ENCODE measurements around the gene HRG. TPM values are rescaled to one million over a fixed set of nuclear protein-coding genes. Genes with fewer than 3 reads are reported as not detected.

Gene HRG
- total and polyA plus RNA-seq, 2 experiments from 2014 or later = not detected

DNA sequence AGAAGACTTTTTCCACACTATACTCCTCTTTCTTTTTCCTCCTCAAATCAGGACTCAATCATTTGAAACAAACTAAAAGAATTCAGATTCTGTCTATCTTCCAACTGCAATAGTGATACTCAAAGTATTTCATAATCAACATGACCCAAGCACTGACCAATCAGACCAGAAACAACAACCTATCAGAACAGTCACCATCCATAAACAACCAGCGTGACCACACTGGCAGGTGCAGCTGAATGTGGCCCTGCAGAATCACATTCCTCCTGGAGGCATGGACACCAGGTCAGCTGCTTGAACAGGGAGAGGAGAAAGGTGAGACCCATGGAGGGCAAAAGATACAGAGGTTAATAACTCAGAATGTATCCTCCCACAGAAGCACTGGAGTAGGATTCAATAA lies 13.3 kb downstream of the HRG start:
- TF ChIP-seq JUNB (IDR thresholded peaks at IDR 0.05; ENCODE audit: unreplicated experiment) (no peak), EZH2 (IDR thresholded peaks at IDR 0.05; ENCODE audit: low read depth, unreplicated experiment) (no peak), STAT1 (IDR thresholded peaks at IDR 0.05; ENCODE audit: unreplicated experiment) (no peak), NANOG (IDR thresholded peaks at IDR 0.05; ENCODE audit: borderline replicate concordance) (no peak), CREB1 (CRISPR knock-in tag; IDR thresholded peaks at IDR 0.05; ENCODE audit: low read depth) (no peak), ZNF331 (CRISPR knock-in tag; IDR thresholded peaks at IDR 0.05; ENCODE audit: low read depth) (no peak), EZH2phosphoT487 (IDR thresholded peaks at IDR 0.05; ENCODE audit: unreplicated experiment) (no peak)
- TF ChIP-seq, protein P1, sequence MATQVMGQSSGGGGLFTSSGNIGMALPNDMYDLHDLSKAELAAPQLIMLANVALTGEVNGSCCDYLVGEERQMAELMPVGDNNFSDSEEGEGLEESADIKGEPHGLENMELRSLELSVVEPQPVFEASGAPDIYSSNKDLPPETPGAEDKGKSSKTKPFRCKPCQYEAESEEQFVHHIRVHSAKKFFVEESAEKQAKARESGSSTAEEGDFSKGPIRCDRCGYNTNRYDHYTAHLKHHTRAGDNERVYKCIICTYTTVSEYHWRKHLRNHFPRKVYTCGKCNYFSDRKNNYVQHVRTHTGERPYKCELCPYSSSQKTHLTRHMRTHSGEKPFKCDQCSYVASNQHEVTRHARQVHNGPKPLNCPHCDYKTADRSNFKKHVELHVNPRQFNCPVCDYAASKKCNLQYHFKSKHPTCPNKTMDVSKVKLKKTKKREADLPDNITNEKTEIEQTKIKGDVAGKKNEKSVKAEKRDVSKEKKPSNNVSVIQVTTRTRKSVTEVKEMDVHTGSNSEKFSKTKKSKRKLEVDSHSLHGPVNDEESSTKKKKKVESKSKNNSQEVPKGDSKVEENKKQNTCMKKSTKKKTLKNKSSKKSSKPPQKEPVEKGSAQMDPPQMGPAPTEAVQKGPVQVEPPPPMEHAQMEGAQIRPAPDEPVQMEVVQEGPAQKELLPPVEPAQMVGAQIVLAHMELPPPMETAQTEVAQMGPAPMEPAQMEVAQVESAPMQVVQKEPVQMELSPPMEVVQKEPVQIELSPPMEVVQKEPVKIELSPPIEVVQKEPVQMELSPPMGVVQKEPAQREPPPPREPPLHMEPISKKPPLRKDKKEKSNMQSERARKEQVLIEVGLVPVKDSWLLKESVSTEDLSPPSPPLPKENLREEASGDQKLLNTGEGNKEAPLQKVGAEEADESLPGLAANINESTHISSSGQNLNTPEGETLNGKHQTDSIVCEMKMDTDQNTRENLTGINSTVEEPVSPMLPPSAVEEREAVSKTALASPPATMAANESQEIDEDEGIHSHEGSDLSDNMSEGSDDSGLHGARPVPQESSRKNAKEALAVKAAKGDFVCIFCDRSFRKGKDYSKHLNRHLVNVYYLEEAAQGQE (IDR thresholded peaks at IDR 0.05; ENCODE audit: unreplicated experiment) = no peak
- Histone ChIP-seq H3K9me2 (ENCODE audit: insufficient read depth) (peaks cover 26% of the 10 kb centered on the region), H3K79me2 (replicated peaks; ENCODE audit: insufficient read depth) (no peaks in the 10 kb centered on the region), H3K36me3 (ENCODE audit: insufficient read depth) (no peaks in the 10 kb centered on the region), H3F3A (replicated peaks; ENCODE audit: low read depth) (no peaks in the 10 kb centered on the region), H2AFZ (no peak overlapping the region), H3K4me3 (no peak overlapping the region), H3K4me2 (no peak overlapping the region), H3K4me1 (ENCODE audit: insufficient read depth) (no peaks in the 10 kb centered on the region), H4K20me1 (replicated peaks; ENCODE audit: insufficient read depth) (no peaks in the 10 kb centered on the region), H3K27ac (ENCODE audit: low read depth) (no peak overlapping the region), H3K27me3 (ENCODE audit: insufficient read depth) (no peaks in the 10 kb centered on the region)
- Mint-ChIP-seq H3K36me3 (ENCODE audit: low read depth) (no peaks in the 10 kb centered on the region), H3K27me3 (ENCODE audit: insufficient read depth, low read depth, poor library complexity) (peaks cover 2% of the 10 kb centered on the region), H3K4me3 (no peak overlapping the region), H3K4me1 (no peaks in the 10 kb centered on the region), H3K27ac (no peak overlapping the region), H3K9me3 (no peaks in the 10 kb centered on the region; the same call in 2 of the 3 replicates)
- ATAC-seq = no peak
- DNase-seq (ENCODE audit: low spot score) = no peak

DNA sequence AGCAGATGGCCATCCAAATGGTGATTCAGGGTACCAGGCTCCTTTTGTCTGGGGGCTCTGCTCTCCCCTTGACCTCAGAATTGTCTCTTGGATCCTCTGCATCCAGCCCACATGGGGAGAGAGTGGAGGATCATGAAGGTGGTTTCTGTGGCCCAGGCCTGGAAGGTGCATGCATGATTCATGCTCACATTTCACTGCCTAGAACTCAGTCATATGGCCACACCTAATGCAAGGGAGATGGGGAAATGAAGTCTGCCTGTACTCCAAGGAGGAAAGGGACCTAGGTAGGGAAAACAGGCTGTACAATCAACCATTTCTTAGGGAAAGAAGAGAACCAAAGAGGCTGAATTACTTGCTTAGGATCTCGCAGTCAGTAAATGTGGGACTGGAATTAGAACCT lies 15.1 kb downstream of the HRG start:
- Histone ChIP-seq H3K4me3 (no peak overlapping the region), H4K20me1 (replicated peaks; ENCODE audit: insufficient read depth) (no peaks in the 10 kb centered on the region), H3K36me3 (ENCODE audit: insufficient read depth) (no peaks in the 10 kb centered on the region), H2AFZ (no peak overlapping the region), H3K4me1 (ENCODE audit: insufficient read depth) (no peaks in the 10 kb centered on the region), H3K79me2 (replicated peaks; ENCODE audit: insufficient read depth) (no peaks in the 10 kb centered on the region), H3K9me2 (ENCODE audit: insufficient read depth) (peaks cover 18% of the 10 kb centered on the region; the same call in 1 of the 2 replicates), H3F3A (replicated peaks; ENCODE audit: low read depth) (no peaks in the 10 kb centered on the region), H3K27ac (ENCODE audit: low read depth) (no peak overlapping the region), H3K4me2 (no peak overlapping the region), H3K27me3 (ENCODE audit: insufficient read depth) (no peaks in the 10 kb centered on the region)
- Mint-ChIP-seq H3K27ac (no peak overlapping the region), H3K4me1 (no peaks in the 10 kb centered on the region), H3K27me3 (ENCODE audit: insufficient read depth, low read depth, poor library complexity) (peaks cover 5% of the 10 kb centered on the region), H3K36me3 (ENCODE audit: low read depth) (peaks cover 8% of the 10 kb centered on the region; the same call in 2 of the 3 replicates), H3K9me3 (peaks cover 11% of the 10 kb centered on the region), H3K4me3 (no peak overlapping the region)
- no peak for DNase-seq (ENCODE audit: low spot score)
- no peak for ATAC-seq
- TF ChIP-seq POLR2AphosphoS5 (IDR thresholded peaks at IDR 0.05; ENCODE audit: low read depth) (no peak), NANOG (IDR thresholded peaks at IDR 0.05; ENCODE audit: borderline replicate concordance) (no peak), ZNF114 (CRISPR knock-in tag; IDR thresholded peaks at IDR 0.05) (no peak), STAT1 (IDR thresholded peaks at IDR 0.05; ENCODE audit: unreplicated experiment) (no peak), EZH2phosphoT487 (IDR thresholded peaks at IDR 0.05; ENCODE audit: unreplicated experiment) (no peak), JUNB (IDR thresholded peaks at IDR 0.05; ENCODE audit: unreplicated experiment) (no peak)
- TF ChIP-seq, protein P2, sequence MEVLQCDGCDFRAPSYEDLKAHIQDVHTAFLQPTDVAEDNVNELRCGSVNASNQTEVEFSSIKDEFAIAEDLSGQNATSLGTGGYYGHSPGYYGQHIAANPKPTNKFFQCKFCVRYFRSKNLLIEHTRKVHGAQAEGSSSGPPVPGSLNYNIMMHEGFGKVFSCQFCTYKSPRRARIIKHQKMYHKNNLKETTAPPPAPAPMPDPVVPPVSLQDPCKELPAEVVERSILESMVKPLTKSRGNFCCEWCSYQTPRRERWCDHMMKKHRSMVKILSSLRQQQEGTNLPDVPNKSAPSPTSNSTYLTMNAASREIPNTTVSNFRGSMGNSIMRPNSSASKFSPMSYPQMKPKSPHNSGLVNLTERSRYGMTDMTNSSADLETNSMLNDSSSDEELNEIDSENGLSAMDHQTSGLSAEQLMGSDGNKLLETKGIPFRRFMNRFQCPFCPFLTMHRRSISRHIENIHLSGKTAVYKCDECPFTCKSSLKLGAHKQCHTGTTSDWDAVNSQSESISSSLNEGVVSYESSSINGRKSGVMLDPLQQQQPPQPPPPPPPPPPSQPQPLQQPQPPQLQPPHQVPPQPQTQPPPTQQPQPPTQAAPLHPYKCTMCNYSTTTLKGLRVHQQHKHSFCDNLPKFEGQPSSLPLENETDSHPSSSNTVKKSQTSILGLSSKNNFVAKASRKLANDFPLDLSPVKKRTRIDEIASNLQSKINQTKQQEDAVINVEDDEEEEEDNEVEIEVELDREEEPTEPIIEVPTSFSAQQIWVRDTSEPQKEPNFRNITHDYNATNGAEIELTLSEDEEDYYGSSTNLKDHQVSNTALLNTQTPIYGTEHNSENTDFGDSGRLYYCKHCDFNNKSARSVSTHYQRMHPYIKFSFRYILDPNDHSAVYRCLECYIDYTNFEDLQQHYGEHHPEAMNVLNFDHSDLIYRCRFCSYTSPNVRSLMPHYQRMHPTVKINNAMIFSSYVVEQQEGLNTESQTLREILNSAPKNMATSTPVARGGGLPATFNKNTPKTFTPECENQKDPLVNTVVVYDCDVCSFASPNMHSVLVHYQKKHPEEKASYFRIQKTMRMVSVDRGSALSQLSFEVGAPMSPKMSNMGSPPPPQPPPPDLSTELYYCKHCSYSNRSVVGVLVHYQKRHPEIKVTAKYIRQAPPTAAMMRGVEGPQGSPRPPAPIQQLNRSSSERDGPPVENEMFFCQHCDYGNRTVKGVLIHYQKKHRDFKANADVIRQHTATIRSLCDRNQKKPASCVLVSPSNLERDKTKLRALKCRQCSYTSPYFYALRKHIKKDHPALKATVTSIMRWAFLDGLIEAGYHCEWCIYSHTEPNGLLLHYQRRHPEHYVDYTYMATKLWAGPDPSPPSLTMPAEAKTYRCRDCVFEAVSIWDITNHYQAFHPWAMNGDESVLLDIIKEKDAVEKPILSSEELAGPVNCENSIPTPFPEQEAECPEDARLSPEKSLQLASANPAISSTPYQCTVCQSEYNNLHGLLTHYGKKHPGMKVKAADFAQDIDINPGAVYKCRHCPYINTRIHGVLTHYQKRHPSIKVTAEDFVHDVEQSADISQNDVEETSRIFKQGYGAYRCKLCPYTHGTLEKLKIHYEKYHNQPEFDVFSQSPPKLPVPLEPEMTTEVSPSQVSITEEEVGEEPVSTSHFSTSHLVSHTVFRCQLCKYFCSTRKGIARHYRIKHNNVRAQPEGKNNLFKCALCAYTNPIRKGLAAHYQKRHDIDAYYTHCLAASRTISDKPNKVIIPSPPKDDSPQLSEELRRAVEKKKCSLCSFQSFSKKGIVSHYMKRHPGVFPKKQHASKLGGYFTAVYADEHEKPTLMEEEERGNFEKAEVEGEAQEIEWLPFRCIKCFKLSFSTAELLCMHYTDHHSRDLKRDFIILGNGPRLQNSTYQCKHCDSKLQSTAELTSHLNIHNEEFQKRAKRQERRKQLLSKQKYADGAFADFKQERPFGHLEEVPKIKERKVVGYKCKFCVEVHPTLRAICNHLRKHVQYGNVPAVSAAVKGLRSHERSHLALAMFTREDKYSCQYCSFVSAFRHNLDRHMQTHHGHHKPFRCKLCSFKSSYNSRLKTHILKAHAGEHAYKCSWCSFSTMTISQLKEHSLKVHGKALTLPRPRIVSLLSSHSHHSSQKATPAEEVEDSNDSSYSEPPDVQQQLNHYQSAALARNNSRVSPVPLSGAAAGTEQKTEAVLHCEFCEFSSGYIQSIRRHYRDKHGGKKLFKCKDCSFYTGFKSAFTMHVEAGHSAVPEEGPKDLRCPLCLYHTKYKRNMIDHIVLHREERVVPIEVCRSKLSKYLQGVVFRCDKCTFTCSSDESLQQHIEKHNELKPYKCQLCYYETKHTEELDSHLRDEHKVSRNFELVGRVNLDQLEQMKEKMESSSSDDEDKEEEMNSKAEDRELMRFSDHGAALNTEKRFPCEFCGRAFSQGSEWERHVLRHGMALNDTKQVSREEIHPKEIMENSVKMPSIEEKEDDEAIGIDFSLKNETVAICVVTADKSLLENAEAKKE (CRISPR knock-in tag; IDR thresholded peaks at IDR 0.05) = no peak

Measured in GM23338 (cell line).